ENCODE measurements around the gene AIFM2. TPM values are rescaled to one million over a fixed set of nuclear protein-coding genes. Genes with fewer than 3 reads are reported as not detected.

The AIFM2 gene
- total and polyA plus RNA-seq, 2 of the 13 experiments (the other 11 are each of a cell fraction or from before 2014, with no cell fraction given): 20.3 to 29.5 TPM

GRCh38 chr10:70090951-70091350 lies 41.7 kb downstream of the AIFM2 start (continued):
- TF ChIP-seq BCLAF1 (IDR thresholded peaks at IDR 0.05): no peak
- no peak for TF ChIP-seq ZNF629 (CRISPR knock-in tag; conservative IDR thresholded peaks at IDR 0.05)
- no peak for TF ChIP-seq CSRNP2 (CRISPR knock-in tag; conservative IDR thresholded peaks at IDR 0.05; ENCODE audit: low read depth)
- TF ChIP-seq ZNF614 (CRISPR knock-in tag; IDR thresholded peaks at IDR 0.05; ENCODE audit: borderline replicate concordance): peak; percentile 83; the same call in 1 of the 2 replicates
- TF ChIP-seq AGO2 (optimal IDR thresholded peaks at IDR 0.05; ENCODE audit: low read depth, low read length): no peak
- TF ChIP-seq ZNF331 (CRISPR knock-in tag; IDR thresholded peaks at IDR 0.05): peak; percentile 78
- no peak for TF ChIP-seq SP4 (CRISPR knock-in tag; IDR thresholded peaks at IDR 0.05)
- no peak for TF ChIP-seq ZNF879 (CRISPR knock-in tag; IDR thresholded peaks at IDR 0.05)
- no peak for TF ChIP-seq E2F5 (CRISPR knock-in tag; conservative IDR thresholded peaks at IDR 0.05)
- TF ChIP-seq CBX1 (IDR thresholded peaks at IDR 0.05; ENCODE audit: low read depth): no peak
- TF ChIP-seq, protein P1, sequence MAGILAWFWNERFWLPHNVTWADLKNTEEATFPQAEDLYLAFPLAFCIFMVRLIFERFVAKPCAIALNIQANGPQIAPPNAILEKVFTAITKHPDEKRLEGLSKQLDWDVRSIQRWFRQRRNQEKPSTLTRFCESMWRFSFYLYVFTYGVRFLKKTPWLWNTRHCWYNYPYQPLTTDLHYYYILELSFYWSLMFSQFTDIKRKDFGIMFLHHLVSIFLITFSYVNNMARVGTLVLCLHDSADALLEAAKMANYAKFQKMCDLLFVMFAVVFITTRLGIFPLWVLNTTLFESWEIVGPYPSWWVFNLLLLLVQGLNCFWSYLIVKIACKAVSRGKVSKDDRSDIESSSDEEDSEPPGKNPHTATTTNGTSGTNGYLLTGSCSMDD (CRISPR knock-in tag; IDR thresholded peaks at IDR 0.05): no peak
- no peak for TF ChIP-seq ZNF407 (CRISPR knock-in tag; IDR thresholded peaks at IDR 0.05; ENCODE audit: not compliant biosample characterization)
- no peak for TF ChIP-seq ZEB1 (IDR thresholded peaks at IDR 0.05; ENCODE audit: insufficient replicate concordance, low read depth)
- TF ChIP-seq JUND (CRISPR knock-in tag; IDR thresholded peaks at IDR 0.05): no peak
- no peak for TF ChIP-seq PHB2 (IDR thresholded peaks at IDR 0.05; ENCODE audit: partially characterized antibody)
- TF ChIP-seq YY1 (IDR thresholded peaks at IDR 0.05; ENCODE audit: insufficient read depth, insufficient replicate concordance, low read depth, low read length): no peak

Data from HepG2 (cell line).